Activated CD8-positive, alpha-beta memory T cell treated with anti-CD3 and anti-CD28 coated beads, Interleukin-2, amount 50 U/mL, for 1 hour (primary cell): Measurements from ENCODE around the gene ADRM1.

Experiments
- DNase-seq: peaks from one replicate; pipeline ENCODE4 v3.0.0-alpha.2; 2020; ENCODE audit errors: extremely low read depth

ADRM1 gene

DNA sequence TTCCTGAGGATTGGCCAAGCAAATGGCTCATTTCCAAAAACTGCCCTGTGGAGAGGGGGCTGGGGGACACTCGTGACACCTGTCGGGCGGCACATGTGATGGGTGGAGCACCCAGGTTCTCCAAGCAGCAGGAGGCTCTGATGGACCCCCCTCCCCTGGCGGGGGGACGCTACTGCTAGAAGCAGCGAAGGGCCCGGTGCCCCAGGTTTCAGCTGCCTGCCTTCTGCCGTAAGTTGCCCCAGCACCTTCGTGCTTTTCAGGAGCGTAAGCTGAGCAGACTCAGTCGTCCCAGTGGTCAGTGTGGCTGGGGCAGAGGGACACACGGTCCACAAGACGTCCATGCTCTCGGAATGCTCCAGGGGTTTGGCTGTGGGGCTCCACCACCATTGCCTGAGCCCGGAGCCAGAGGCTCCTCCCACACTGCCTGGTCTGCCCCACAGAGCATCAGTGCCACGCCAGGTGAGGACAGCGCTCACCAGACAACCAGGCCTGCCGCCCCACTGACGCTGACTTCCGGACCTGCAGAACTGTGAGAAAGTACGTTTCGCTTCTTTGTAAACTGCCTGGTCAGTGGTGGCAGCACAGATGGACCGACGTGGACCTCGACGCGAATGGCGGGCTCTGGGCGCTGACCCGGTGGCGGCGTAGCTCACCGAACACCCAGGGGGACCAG is 4.1 kb upstream of the ADRM1 start:
- no peak for DNase-seq

- DNase-seq: no peak
Measured at GRCh38 chr20:62299666-62300236, 3.0 kb upstream of the ADRM1 start.

DNA sequence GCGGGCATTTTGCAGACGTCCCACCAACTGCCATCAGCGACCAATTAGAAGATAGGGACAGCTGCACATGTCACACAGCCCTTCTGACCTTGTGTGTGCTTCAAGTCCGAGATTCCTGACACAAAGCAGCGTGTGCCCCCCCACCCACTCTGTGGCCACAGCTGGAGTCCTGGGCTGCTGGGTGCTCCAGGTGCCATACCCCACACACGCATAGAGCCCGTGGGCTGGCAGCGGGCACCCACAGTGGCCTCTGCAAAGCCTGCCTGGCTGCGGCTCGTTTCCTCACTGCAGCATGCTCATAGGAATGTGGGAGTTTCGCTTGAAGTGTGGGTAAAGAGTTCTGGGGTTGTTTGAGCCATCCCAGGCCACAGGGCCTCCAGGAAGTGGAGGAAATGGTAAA is 2.5 kb upstream of the ADRM1 start:
- DNase-seq: no peak

DNA sequence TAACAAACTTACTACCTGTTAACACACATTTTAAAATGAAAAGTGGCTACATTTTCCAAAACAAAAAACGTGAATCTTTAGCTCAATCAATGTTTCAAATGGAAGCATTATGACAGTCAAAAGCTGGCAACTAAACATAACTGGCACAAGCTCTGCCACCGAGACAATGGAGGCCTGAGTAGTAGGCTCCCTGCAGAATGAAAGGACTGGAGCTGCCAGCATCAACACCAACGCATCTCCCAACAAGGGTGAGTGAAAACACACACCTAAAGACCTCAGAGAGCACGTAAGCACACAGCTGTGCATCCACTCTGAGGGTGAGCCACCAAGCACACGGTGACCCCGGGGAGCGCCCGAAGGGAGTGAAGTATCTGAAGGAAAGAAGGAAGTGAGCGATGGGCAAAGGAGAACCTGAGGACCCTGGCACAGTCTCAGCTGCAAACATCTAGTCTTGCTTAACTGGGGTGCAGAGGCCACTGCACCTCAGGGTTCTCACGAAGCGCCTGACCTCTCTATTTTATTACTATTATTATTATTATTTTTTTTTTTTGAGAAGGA is 1.6 kb upstream of the ADRM1 start:
- no peak for DNase-seq

GRCh38 chr20:62301773-62302340 is 940 bp upstream of the ADRM1 start:
- DNase-seq: peak; percentile 58

DNA sequence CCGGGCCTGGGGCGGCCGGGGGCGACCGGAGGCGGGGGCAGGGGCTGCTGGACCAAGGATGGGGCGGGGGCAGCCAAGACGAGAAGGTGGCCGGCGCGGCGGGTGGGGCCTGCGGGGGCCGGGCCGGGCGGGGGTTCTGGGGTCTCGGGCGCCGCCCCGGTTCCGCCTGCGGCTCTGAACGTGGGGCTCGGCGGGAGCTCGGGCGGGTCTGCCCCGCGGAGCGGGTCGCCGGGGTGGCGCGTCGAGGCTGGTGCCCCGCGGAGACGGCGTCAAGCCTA is 204 bp downstream of the ADRM1 start:
- no peak for DNase-seq

DNA sequence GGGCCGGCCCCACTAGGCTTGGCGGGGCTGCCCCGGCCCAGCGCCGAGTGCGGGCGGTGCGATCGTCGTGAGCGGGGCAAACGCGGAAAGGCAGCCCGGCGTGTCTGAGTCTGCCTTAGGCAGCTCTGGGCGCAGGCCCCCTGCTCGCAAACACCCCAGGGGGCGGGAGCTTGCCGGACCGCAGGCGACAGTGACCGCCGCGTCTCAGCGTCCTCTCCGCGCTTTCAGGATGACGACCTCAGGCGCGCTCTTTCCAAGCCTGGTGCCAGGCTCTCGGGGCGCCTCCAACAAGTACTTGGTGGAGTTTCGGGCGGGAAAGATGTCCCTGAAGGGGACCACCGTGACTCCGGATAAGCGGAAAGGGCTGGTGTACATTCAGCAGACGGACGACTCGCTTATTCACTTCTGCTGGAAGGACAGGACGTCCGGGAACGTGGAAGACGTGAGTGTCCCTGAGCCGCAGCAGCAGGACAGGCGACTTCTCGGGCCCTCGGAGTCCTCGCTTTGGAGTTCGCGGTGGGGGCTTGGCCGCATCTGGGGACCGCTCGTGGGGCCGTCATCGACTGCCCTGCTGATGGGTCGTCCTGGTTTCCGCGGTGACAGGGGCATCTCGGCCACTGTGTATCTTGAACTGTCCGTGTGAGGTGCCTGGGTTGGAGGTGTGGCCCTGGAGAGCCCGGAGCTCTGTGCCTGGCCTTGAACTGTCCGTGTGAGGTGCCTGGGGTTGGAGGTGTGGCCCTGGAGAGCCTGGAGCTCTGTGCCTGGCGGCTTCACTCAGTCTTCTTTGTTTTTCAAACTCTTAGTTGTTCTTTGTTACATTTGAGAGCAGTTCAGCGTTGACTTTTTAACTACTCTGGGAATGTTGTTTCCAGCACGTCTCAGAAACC is 786 bp downstream of the ADRM1 start:
- no peak for DNase-seq

GRCh38 chr20:62304331-62305148 is 1.7 kb downstream of the ADRM1 start:
- no peak for DNase-seq

DNA sequence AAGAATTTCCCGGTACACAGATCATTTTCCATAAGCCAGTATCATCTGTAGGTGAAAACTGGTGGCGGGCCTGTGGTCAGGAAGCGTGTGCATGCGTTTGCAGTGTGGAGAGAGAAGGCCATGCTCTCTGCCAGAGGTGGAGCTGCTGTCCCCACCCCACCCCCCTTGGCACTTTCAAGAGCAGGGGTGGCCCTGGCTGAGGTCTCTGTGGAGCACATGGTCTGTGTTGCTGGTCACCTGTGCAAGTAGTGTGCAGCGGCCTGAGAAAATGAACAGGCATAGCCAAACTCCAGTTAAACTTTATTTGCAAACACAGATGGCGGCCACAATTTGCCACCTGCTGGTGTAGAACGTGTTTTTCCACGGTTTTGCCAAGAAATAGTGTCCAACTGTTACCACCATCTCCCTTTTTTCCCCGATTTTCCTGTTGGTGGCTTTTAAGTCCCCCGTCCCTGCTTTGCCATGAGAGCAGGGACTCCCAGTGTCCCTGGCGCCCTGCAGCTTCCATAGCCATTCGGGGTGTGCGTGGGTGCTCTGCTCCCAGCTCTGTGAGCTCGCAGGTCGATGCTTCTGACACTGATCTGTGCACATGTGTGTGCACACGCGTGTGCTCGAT is 2.5 kb downstream of the ADRM1 start:
- DNase-seq: no peak

DNA sequence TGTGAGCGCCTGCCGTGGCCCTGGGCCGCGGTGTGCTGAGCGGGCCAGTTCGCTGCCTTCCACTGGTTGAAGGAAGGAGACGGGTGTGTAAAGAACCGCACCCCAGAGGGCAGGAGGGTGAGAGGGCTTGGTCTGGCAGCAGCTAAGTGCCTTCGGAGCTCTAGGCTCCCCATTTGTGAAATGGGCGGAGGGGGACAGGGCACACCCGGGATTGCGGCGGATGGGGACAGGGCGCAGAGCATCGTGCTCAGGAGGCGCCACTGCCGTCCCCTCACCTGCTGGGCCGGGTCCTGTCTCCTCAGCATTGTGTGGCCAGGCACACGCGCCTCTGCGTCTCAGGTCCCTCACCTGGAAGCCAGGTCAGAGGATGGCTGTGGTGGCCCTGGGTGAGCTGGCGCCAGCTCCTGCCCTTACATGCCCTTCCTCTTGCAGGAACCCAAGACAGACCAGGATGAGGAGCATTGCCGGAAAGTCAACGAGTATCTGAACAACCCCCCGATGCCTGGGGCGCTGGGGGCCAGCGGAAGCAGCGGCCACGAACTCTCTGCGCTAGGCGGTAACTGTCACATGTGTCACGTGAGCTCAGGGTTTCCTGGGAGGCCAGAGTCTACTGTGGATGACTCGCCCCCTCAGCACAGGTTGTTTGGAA is 3.1 kb downstream of the ADRM1 start:
- no peak for DNase-seq

- DNase-seq: no peak
Measured at GRCh38 chr20:62306414-62307187, 3.8 kb downstream of the ADRM1 start.

- no peak for DNase-seq
Measured at GRCh38 chr20:62307226-62308101, 4.7 kb downstream of the ADRM1 start.

GRCh38 chr20:62308102-62308822 is 5.5 kb downstream of the ADRM1 start:
- no peak for DNase-seq

- no peak for DNase-seq
Measured at GRCh38 chr20:62309198-62309944, 6.6 kb downstream of the ADRM1 start.

DNA sequence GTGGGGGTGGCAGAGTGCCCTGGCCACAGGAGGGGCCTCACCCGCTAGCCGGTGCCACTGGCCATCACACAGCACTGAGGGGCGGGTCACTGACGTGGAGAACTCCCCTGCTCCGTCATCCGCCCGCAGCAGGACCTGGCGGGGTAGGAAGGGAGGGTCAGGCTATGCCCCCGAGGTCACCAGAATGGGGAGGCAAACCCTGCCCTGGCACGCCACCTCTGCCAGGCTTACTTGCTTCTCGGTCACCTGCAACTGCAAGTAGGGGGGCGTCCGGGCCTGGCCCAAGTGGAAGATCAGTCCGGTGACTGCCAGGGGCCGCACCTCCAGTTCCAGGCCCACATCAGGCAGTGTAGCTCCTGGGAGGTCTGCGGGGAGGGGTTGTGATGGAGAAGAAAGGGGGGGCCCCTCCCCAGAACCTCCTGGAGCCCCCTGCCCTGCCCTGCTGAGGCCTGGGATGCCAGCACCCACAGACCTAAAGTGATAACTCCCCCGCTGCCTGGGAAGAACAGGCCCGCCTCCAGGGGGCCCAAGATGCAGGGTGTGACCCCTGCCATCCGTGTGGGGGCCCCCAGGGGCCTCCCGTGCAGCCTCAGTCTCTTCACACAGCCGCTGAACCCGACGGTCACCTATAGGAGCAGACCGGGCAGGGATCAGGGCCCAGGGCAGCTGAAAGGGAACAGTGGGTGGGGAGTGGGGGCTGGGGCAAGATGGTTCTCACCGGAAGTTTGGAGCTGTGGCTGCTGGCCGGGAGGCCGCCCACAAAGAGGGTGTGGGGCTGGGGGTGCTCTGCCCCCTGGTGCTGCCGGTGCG is 7.4 kb downstream of the ADRM1 start:
- DNase-seq: no peak

GRCh38 chr20:62310757-62311121 is 7.9 kb downstream of the ADRM1 start:
- DNase-seq: no peak

DNA sequence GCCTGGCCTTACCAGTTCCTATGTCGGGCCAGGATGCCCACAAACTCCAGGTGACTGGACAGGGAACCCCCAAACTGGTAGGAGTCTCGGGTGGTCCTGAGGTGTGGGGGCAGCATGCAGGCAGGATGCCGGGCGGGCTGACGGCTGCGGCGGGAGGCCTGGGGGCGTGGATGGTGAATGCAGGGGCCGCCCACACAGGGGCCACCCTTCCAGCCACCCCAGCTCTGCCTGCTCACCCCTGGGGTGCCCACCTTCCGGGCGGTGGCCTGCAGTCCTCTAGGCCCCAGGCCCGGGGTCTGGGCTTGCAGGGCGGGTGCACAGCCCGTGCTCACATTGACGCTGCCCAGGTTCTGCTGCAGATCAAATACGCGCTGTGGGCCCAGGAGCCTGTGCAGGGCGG is 8.4 kb downstream of the ADRM1 start:
- DNase-seq: no peak
